Natural killer cell (primary cell): ENCODE results near the gene TSGA10. TPM values are rescaled to one million over a fixed set of nuclear protein-coding genes. Genes with fewer than 3 reads are reported as not detected.

Experiments
- ATAC-seq, 3 donors: fragments of 150-1000 bp in 2 of 3; fragments of 200-7000 bp in 1 of 3; cut with Tn5 transposase; 1 replicate in 1 of 3; 2 replicates in 2 of 3; pipeline ENCODE4 v1.10.0; 2021; ENCODE audit warnings: mild to moderate bottlenecking in 2 of 3, moderate library complexity in 2 of 3
- DNase-seq, 2 donors: peaks; one replicate each; pipeline versions ENCODE4 v3.0.0 to v3.0.0-alpha.2; 2013 to 2021; ENCODE audit warnings: mixed read lengths in 1 of 2
- H3K27ac ChIP-seq: one replicate; pipeline ENCODE4 v1.5.1; 2013; ENCODE audit warnings: mild to moderate bottlenecking, low read length
- H3K27me3 ChIP-seq: one replicate; pipeline ENCODE4 v1.6.1; 2013; ENCODE audit warnings: low read length; ENCODE audit not compliant: control insufficient read depth, insufficient read depth
- H3K36me3 ChIP-seq: one replicate; pipeline ENCODE4 v1.6.1; 2013; ENCODE audit warnings: low read length; ENCODE audit not compliant: control insufficient read depth, insufficient read depth
- H3K4me1 ChIP-seq: one replicate; pipeline ENCODE4 v1.6.1; 2013; ENCODE audit warnings: low read length; ENCODE audit not compliant: control insufficient read depth, insufficient read depth
- H3K4me3 ChIP-seq: one replicate; pipeline ENCODE4 v1.5.1; 2013; ENCODE audit warnings: low read length
- H3K9me3 ChIP-seq: one replicate; pipeline ENCODE4 v1.6.1; 2013; ENCODE audit warnings: low read length; ENCODE audit not compliant: control insufficient read depth, insufficient read depth
- H3K27ac Mint-ChIP-seq, 2 donors: one replicate each; pipeline ENCODE4 v1.8.0; 2022; ENCODE audit warnings: mild to moderate bottlenecking in 2 of 2, mixed read lengths in 2 of 2, moderate library complexity in 1 of 2
- H3K27me3 Mint-ChIP-seq, 2 donors: one replicate each; pipeline ENCODE4 v1.8.0; 2022; ENCODE audit warnings: low read depth in 2 of 2, mixed read lengths in 2 of 2
- H3K36me3 Mint-ChIP-seq: one replicate; pipeline ENCODE4 v1.8.0; 2022; ENCODE audit warnings: mixed read lengths
- H3K4me1 Mint-ChIP-seq, 2 donors: one replicate each; pipeline ENCODE4 v1.8.0; 2022; ENCODE audit warnings: mixed read lengths in 2 of 2
- H3K4me3 Mint-ChIP-seq: one replicate; pipeline ENCODE4 v1.8.0; 2022; ENCODE audit warnings: mild to moderate bottlenecking, moderate library complexity, mixed read lengths
- H3K9me3 Mint-ChIP-seq, 2 donors: one replicate each; pipeline ENCODE4 v1.8.0; 2022; ENCODE audit warnings: mixed read lengths in 2 of 2
- whole genome bisulfite sequencing: methylation state at CpG from one replicate; pipeline ENCODE4 v1.1.7; 2013; ENCODE audit warnings: missing lambda C conversion rate; ENCODE audit not compliant: insufficient coverage; 5-methylcytosine and 5-hydroxymethylcytosine counted together
- intact Hi-C: fragments of 100-400 bp; cut with micrococcal nuclease; formaldehyde crosslinking; loops from one replicate; pipeline ENCODE4 v1.14.2; 2022
- total RNA-seq, 4 donors: library from RNA; stranded (reverse); fragments of 120-200 nt in 1 of 4; gene quantifications; one replicate each; pipeline versions ENCODE4 v1.2.3 to v1.2.4, GENCODE V29; 2013 to 2022
- TF ChIP-seq, protein P1 (sequence below): fragments of 200-600 bp; IDR thresholded peaks from one replicate; pipeline ENCODE4 v1.8.0; 2022; ENCODE audit warnings: antibody characterized with exemption

Gene TSGA10
- total RNA-seq, 3 donors from 2014 or later (not counting 1 experiment from before 2014, with no cell fraction given), result 8.4 to 16.0 (median 11.5) TPM

DNA sequence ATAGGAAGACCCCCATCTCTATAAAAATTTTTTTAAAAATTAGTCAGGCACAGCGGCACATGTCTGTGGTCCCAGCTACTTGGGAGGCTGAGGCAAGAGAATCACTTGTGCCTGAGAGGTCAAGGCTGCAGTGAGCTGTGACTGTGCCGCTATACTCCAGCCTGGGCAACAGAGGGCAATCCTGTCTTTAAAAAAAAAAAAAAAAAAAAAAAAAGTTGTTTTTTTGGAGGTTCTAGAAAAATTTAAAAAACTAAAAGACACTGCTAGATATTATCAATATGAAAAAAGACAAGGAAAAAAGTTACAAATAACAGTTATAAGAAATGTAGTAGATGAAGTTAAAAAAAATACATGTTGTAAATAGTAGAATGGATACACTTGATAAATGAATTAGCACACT is 69.3 kb downstream of the TSGA10 start:
- no peaks in the 10 kb centered on the region for H3K36me3 ChIP-seq
- no peaks in the 10 kb centered on the region for H3K36me3 Mint-ChIP-seq
- H3K9me3 Mint-ChIP-seq, result no peaks in the 10 kb centered on the region
- H3K27me3 ChIP-seq, result peaks cover 6% of the 10 kb centered on the region
- H3K4me3 ChIP-seq, result no peak overlapping the region
- no peaks in the 10 kb centered on the region for H3K4me1 ChIP-seq
- intact Hi-C loops, result loop anchor here (1.0 to 5.0 kb wide), 2 partner anchors 94 to 407 kb away; partner anchors contain the start of gene REV1
- DNase-seq (peak in 1 of 2 donors; percentile 42), ATAC-seq (peak in 1 of 3 donors; percentile 42)
- H3K27ac Mint-ChIP-seq, result no peak overlapping the region
- TF ChIP-seq, protein P1, sequence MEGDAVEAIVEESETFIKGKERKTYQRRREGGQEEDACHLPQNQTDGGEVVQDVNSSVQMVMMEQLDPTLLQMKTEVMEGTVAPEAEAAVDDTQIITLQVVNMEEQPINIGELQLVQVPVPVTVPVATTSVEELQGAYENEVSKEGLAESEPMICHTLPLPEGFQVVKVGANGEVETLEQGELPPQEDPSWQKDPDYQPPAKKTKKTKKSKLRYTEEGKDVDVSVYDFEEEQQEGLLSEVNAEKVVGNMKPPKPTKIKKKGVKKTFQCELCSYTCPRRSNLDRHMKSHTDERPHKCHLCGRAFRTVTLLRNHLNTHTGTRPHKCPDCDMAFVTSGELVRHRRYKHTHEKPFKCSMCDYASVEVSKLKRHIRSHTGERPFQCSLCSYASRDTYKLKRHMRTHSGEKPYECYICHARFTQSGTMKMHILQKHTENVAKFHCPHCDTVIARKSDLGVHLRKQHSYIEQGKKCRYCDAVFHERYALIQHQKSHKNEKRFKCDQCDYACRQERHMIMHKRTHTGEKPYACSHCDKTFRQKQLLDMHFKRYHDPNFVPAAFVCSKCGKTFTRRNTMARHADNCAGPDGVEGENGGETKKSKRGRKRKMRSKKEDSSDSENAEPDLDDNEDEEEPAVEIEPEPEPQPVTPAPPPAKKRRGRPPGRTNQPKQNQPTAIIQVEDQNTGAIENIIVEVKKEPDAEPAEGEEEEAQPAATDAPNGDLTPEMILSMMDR, result peak; percentile 50
- H3K9me3 ChIP-seq, result no peaks in the 10 kb centered on the region
- no peak overlapping the region for H3K4me3 Mint-ChIP-seq
- WGBS, result 79% methylated on average over 1 of the region's 2 CpGs
- H3K4me1 Mint-ChIP-seq, result peaks cover 5 to 6% of the 10 kb centered on the region in 2 donors
- no peak overlapping the region for H3K27ac ChIP-seq
- peaks cover 30 to 60% of the 10 kb centered on the region in 2 donors for H3K27me3 Mint-ChIP-seq

DNA sequence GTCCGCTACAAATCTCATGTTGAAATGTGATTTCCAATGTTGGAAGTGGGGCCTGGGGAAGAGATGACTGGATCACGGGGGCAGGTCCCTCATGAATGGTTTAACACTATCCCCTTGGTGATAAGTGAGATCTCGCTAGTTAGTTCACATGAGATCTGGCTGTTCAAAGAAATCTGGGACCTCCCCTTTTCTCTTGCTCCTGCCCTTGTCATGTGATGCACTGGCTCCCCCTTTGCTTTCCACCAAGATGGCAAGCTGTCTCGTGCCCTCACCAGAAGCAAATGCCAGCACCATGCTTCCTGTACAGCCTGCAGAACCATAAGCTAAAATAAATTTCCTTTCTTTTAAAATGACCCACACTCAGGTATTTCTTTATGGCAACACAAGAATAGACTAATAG is 70.5 kb downstream of the TSGA10 start:
- Mint-ChIP-seq H3K27ac (no peak overlapping the region), H3K4me1 (peaks cover 5 to 6% of the 10 kb centered on the region in 2 donors), H3K9me3 (no peaks in the 10 kb centered on the region), H3K36me3 (no peaks in the 10 kb centered on the region), H3K27me3 (peaks cover 28 to 51% of the 10 kb centered on the region in 2 donors), H3K4me3 (no peak overlapping the region)
- DNase-seq (no peak), ATAC-seq (no peak)
- intact Hi-C loops, result no loop called here
- no peaks in the 10 kb centered on the region for H3K36me3 ChIP-seq
- TF ChIP-seq, protein P1, result no peak
- 70% methylated on average over 4 of the region's 4 CpGs for WGBS
- no peak overlapping the region for H3K4me3 ChIP-seq
- H3K4me1 ChIP-seq, result no peaks in the 10 kb centered on the region
- peaks cover 4% of the 10 kb centered on the region for H3K27me3 ChIP-seq
- no peak overlapping the region for H3K27ac ChIP-seq
- no peaks in the 10 kb centered on the region for H3K9me3 ChIP-seq

DNA sequence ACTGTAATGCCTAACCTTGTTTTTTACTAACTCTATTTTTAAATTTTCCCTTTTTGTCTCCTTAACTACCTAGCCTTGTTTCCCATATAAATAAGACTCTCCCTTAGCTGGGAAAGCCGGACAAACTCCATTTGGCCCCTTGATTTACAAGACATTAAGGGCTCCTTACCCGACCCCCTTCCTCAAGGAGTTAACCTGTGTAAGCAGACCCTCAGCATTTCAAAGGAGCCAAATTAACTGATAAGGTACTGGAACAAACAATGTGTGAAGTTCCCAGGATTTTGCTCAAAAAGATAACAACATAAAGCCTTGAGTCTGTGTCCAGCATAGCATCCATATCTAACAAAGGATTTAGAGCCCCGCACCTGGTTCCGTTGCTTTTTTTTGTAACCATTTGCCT is 72.9 kb downstream of the TSGA10 start:
- Mint-ChIP-seq H3K4me3 (no peak overlapping the region), H3K36me3 (no peaks in the 10 kb centered on the region), H3K27ac (no peak overlapping the region), H3K4me1 (no peaks in the 10 kb centered on the region), H3K27me3 (peaks cover 19 to 45% of the 10 kb centered on the region in 2 donors), H3K9me3 (no peaks in the 10 kb centered on the region)
- Histone ChIP-seq H3K4me1 (no peaks in the 10 kb centered on the region), H3K27ac (no peak overlapping the region), H3K36me3 (no peaks in the 10 kb centered on the region), H3K27me3 (peaks cover 4% of the 10 kb centered on the region), H3K9me3 (no peaks in the 10 kb centered on the region), H3K4me3 (no peak overlapping the region)
- DNase-seq (no peak), ATAC-seq (no peak)
- 93% methylated on average over 4 of the region's 4 CpGs for WGBS
- intact Hi-C loops, result no loop called here
- TF ChIP-seq, protein P1, result no peak

DNA sequence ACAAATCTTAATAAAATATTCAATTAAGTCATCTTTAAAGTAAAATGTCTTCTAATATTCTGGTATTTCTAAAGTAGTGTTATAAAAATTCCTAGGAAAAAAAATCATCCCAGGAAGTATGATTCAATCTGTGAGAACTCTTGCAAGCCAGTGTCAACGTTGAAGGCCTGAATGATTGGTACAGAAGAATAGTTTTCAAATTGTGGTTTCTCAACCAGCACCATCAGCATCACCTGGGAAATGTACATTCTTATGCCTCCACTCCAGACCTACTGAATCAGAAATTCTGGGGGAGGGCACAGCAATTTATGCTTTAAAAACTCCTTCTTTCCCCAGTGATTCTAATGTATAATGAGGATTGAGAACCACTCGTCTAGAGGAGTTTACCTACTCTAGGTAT is 75.5 kb downstream of the TSGA10 start:
- no peaks in the 10 kb centered on the region for H3K36me3 Mint-ChIP-seq
- no peak overlapping the region for H3K27ac ChIP-seq
- TF ChIP-seq, protein P1, result no peak
- H3K4me1 ChIP-seq, result no peaks in the 10 kb centered on the region
- no peak for DNase-seq
- H3K9me3 Mint-ChIP-seq, result no peaks in the 10 kb centered on the region
- H3K27ac Mint-ChIP-seq, result no peak overlapping the region
- intact Hi-C loops, result no loop called here
- H3K27me3 Mint-ChIP-seq, result peaks cover 15 to 32% of the 10 kb centered on the region in 2 donors
- H3K9me3 ChIP-seq, result no peaks in the 10 kb centered on the region
- H3K27me3 ChIP-seq, result peaks cover 2% of the 10 kb centered on the region
- no peak for ATAC-seq
- H3K4me3 ChIP-seq, result no peak overlapping the region
- H3K4me1 Mint-ChIP-seq, result no peaks in the 10 kb centered on the region
- no peaks in the 10 kb centered on the region for H3K36me3 ChIP-seq
- WGBS, result 75% methylated on average over 1 of the region's 2 CpGs
- H3K4me3 Mint-ChIP-seq, result no peak overlapping the region
